Activated CD8-positive, alpha-beta memory T cell treated with anti-CD3 and anti-CD28 coated beads for 24 hours (primary cell): ENCODE measurements around the gene VARS2.
"Not testable (repeated sequence)": the region's sequence is repeated elsewhere in the genome, so short reads cannot be mapped to it uniquely, and the experiment has no call there.

Experiments used
- DNase-seq: peaks from one replicate; pipeline ENCODE4 v3.0.0-alpha.2; 2020

Gene VARS2

DNA sequence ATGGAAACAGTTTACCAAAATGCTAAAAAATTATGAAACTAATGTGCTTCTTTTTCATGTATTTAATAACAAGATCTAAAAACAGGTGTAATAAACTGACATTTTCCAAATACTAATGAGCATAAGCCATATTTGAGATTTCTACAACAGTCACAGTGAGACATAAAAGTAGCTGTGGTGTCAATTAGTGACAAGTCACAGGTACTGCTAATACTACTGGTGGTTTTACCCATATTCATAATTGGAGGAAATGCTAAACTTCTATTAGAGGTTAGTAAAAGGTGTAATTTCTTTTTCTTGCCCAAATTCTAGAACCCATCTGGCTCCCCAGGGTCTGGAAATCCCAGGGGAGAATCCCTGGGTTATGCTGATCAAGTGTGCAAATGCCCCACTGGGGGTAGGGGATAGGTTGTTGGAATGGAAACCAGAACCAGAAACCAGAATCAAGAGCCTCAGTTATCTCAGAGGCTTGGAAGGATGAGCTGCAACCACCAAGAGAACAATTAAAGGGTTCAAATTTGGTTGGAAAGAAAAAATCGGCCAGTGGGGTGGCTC, 13.1 kb upstream of the VARS2 start:
- DNase-seq, result no peak

DNA sequence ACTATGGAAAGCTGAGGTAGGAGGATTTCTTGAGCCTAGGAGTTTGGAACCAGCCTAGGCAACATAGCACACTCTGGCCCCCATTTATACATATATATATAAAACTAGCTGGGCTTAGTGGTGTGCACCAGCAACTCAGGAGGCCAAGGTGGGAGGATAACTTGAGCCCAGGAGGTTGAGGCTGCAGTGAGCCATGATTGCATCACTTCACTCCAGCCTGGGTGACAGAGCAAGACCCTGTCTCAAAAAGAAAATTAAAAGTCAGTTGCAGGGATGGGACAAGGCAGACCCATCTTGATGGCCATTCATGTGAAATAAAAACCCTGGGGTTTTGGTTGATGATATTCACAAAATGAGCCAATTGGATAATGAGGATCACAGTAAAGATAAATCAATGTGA, 12.6 kb upstream of the VARS2 start:
- no peak for DNase-seq

DNA sequence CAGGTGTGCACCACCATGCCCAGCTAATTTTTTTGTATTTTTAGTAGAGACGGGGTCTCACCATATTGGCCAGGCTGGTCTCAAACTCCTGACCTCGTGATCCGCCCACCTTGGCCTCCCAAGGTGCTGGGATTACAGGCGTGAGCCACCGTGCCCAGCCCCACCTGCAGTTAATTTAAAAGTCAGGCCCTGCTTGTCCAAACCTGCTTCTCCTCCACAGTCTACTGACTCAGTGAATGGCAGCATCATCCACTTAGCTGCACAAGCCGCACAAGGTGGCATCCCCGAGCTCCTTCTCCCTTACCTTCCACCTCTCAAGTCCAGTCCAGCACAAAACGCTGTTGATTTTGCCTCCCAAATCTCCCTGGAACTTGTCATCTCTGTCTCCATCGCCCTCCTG, 11.8 kb upstream of the VARS2 start:
- not testable (repeated sequence) for DNase-seq

DNA sequence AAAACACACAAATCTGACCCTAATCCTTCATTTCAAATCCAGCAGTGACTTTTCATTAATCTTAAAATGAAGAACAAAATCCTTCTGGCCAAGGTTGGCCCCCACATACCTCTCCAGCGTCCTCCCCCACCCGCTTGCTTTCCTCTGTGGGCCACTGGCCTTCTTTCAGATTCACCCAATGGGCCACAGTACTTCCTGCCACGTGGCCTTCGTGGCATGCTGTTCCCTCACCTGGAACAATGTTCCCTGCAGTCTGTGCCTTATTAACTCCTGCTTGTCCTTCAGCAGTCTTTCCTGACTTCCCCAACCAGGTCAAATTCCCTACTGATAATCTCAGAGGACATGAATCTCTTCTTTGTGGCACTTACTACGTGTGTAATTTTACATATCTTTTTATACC, 11.3 kb upstream of the VARS2 start:
- DNase-seq, result no peak

DNA sequence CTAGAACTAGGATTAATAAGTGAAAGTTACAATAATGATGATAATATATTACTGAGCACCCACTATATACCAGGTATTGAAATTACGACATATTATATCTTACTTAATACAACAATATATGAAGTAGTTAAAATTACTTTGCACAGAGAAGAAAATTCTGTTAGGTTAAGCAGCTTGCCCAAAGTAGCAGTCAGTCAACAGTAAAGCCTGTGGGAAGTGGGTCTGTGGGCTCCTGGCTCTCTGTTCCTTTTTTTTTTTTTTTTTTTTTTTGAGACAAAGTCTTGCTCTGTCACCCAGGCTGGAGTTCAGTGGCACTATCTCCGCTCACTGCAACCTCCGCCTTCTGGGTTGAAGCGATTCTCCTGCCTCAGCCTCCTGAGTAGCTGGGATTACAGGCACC, 10.8 kb upstream of the VARS2 start:
- no peak for DNase-seq

DNA sequence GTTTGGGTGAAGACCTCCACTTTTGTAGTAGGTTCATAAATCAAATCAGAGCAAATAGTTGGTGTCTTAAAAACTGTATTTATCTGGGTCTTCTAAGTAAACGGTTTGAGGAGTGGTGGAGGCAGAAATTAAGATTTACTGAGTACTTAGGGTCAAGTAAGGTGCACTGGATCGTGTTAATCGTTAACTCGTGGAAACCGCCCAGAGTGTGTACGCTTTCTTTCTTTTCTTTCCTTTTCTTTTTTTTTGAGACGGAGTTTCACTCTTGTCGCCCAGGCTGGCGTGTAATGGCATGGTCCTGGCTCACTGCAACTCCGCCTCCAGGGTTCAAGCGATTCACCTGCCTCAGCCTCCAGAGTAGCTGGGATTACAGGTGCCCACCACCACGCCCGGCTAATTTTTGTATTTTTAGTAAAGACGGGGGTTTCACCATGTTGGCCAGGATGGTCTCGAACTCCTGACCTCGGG, 6.7 kb upstream of the VARS2 start:
- DNase-seq, result not testable (repeated sequence)

DNA sequence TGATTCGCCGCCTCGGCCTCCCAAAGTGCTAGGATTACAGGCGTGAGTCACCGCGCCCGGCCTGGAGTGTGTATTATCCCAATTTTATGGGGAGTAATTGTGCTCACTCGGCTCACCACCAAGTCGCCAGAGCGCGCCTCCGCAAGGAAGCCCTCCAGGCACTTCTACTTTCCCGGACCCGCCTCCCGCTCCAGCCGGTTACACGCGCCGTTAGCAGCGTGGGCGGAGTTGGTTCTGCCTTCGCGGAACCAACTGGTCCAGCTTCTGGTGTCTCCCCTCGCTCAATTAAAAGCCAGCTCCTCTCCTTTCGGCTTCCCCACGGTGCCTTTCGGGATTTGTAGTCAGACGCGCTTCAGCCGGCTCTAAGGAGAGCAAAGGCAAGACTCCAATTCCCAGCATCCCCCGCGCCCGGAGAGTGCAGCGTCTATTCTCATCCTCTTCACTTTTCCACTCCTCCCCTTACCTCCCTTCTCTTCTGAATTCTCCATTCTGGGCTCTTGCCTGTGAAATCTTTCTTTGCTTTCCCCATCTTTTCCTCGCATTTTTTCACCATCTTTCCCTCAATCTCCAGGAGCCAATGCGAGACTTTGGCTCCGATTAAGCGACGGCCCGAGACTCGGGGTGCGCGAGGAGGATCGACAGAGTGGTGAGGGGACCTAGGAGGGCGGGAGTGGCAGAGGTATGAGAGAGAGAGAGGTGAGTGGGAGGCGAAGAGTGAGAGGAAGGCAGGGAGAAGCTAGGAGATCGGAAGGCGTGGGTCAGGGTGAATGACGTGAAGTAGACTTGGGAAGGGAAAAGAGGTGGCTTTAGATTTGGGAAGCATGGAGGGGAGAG, 6.1 kb upstream of the VARS2 start, which contains the start of gene GTF2H4:
GTF2H4 (plus strand) TSS at position 450 of the 834 bp plus-strand sequence.
- DNase-seq, result peak; percentile 95

DNA sequence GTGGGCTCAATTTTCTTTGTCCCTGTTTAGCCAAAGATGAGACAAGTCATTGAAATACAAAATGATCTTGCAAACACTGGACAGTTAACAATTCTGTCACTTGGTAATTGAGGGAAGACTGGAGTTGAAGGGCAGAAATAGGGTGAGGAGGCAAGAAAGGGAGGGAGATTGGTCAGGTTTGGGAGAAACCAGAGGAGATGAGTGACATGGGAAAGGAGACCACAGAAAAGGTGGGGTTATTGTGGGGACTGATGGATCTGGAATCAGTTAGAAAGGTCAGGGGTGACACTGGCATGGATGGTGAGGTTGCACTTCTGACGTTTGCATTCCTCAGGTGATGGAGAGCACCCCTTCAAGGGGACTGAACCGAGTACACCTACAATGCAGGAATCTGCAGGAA, 5.3 kb upstream of the VARS2 start:
- no peak for DNase-seq

DNA sequence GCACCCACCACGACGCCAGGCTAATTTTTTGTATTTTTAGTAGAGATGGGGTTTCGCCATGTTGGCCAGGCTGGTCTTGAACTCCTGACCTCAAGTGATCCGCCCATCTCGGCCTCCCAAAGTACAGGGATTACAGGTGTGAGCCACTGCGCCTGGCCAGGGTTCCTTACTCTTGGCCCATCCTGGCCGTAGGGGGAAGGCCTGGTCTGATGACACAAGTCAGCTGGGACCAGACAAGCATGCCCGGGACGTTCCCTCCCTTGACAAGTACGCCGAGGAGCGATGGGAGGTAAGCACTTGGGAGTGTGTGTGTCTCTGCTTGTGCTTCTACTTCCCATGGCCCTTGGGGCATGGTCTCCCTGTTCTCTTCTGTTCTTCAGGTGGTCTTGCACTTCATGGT, 3.6 kb upstream of the VARS2 start:
- DNase-seq, result not testable (repeated sequence)

DNA sequence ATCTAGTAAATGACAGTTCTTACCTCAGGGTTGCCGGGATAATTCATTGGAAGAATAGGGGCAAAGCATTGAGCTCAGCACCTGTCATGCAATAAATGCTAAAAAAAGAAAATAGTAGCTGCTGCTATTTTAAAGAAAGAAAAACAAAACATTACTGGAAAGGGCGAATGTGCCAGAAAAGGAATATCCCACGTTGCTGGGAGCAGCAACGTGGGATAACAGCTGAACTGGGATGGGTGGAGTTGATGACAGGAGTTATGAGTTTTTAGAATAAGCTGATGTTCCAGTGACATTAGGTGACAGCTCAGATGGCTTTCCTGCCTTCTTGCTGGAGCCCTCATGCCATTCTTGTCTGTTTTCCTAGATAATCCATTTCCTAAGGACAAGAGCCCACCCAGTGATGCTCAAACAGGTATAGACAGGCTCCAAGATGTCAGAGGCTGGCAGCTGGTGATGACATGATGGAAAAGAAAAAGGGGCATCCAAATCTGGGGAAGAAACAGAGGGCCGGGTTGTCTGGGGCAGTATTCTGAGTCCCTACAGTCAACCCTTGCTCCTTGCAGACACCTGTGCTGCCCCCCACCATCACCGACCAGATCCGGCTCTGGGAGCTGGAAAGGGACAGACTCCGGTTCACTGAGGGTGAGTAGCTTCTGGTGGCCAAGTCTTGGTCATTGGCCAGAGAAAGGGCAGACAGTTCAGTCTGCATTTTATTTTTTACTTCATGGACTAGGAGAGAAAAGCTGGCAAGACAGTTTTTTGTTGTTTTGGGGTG, 1.1 kb upstream of the VARS2 start:
- no peak for DNase-seq

DNA sequence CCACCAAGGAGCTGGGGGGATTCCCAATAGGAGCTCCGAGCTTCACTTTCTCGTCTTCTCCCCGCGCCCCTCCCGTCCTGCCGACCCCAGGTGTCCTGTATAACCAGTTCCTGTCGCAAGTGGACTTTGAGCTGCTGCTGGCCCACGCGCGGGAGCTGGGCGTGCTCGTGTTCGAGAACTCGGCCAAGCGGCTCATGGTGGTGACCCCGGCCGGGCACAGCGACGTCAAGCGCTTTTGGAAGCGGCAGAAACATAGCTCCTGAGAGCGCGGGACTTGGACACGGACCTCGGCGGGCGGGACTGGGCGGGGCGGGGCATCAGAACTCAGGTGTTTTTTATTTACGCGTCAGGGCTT, 340 bp upstream of the VARS2 start:
- DNase-seq, result no peak

DNA sequence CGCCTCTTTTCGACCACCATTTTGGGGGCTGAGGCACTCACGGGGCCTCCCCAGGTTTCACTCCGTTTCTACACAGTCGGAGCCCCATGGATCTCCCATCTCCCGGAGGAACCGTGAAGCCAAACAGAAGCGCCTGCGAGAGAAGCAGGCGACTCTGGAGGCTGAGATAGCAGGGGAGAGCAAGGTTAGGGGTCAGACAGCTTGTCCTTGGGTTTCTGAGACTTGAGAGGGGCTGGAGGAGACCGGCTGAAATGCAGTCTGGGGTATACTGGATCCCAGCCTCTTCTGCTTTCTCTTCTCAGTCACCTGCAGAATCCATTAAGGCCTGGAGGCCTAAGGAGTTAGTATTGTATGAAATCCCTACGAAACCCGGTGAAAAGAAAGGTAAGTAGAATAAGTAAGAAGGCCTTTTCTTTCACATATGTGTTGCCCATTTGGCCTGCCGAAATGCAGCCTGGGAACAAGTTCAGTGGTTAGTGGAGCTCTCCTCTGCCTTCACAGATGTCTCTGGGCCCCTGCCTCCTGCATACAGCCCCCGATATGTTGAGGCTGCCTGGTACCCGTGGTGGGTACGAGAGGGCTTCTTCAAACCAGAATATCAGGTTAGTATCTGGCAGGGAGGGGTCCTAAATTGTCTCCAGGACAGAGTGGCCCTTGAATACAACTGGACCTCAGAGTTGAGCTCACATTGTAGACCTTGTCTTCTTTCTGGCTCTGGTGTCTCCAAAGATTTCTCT, 984 bp downstream of the VARS2 start:
- DNase-seq, result peak; percentile 67

DNA sequence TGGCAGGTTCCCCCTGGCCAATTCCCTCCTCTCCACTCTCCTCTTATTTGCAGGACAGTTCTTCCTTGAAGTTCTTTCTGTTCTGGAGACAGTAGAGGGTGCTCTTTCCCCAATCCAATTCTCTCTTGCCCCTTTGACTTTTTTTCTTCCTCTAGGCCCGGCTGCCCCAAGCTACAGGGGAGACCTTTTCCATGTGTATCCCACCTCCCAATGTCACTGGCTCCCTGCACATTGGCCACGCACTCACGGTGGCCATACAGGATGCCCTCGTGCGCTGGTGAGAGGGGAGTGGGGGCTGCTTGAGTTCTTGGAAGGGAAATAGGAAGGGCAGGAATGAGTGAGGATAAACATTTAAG, 1.5 kb downstream of the VARS2 start:
- DNase-seq, result peak; percentile 58

DNA sequence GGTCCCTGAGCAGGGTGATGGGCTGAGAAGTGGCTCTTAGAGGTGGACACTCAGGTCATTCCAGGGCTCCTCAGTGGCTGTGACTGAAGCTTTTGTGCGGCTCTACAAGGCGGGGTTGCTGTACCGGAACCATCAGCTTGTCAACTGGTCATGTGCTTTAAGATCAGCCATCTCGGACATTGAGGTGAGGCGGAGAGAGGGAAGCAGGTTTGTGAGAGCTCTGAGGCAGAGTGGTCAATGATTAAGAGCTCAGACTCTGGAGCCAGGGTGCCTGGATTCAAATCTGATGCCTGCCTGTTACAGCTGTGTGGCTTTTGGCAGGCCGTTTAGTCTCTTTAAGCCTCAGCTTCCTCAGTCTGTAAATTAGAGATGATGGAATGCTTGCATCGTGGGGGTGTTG, 3.0 kb downstream of the VARS2 start:
- DNase-seq, result no peak

DNA sequence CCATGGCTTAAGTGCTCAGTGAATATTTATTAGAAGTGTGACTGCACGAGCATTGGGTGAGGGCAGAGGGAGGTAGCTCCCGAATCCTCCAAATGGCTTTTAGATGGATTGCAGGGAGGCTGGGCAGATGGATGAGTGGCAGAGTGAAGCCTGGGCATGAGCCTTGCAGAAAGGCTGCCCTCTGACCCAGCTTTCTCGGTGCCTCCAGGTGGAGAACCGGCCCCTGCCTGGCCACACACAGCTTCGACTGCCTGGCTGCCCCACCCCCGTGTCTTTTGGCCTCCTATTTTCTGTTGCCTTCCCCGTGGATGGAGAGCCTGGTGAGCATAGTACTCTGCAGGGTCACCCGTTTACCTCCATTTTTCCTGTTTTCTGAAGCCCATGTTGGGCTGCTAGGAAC, 3.4 kb downstream of the VARS2 start:
- no peak for DNase-seq

DNA sequence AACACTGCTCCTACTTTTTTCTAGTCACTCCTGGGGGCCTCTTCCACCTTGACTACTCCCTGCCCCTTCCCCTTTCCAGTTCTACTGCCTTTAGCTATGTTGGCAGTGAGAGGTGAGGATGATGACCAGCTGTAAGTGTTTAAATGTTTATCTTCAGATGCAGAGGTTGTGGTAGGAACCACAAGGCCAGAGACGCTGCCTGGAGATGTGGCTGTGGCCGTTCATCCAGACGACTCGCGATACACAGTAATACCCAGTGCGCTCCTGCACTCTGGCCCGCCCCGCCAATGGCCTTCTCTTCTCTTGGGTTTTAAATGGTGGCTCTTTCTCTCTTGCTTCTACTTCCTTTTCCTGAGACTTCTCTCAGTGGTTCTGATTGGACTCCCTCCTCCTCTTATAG, 4.6 kb downstream of the VARS2 start:
- DNase-seq, result no peak

DNA sequence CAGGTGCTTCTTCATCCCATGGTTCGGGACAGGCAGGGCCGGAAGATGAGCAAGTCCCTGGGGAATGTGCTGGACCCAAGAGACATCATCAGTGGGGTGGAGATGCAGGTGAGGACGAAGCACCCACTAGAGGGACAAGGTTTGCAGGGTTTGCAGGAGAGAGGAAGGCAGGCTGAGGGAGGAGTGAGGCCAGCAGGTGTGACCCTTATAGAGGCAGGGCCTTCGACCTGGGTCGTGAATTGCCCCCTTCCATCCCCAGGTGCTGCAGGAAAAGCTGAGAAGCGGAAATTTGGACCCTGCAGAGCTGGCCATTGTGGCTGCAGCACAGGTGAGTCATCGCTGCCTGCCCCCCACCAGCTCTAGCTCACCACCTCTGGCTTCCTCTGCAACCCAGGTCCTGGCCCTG, 8.4 kb downstream of the VARS2 start:
- DNase-seq, result no peak

DNA sequence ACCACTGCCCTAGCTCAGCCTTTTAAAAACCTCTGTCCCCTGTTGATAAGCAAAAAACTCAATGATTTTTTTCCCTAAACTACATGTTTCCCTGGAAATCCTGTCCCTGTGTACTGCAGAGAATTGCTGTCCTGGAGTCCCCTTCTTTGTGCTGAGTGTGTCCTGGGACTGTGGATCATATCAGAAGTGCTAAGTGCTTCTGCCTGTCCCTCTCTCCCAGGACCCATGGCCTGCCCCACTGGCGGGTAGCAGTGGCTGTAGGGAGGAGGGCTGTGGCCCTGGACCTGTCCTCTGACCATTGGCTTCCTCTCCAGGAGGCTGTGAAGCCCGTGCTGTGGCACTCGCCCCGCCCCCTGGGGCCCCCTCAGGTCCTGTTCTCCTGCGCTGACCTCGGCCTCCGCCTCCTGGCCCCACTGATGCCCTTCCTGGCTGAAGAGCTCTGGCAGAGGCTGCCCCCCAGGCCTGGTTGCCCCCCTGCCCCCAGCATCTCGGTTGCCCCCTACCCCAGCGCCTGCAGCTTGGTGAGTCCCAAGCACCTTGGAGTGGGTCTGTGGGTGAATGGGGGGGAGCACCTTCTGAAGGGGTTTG, 10.1 kb downstream of the VARS2 start:
- DNase-seq, result not testable (repeated sequence)

DNA sequence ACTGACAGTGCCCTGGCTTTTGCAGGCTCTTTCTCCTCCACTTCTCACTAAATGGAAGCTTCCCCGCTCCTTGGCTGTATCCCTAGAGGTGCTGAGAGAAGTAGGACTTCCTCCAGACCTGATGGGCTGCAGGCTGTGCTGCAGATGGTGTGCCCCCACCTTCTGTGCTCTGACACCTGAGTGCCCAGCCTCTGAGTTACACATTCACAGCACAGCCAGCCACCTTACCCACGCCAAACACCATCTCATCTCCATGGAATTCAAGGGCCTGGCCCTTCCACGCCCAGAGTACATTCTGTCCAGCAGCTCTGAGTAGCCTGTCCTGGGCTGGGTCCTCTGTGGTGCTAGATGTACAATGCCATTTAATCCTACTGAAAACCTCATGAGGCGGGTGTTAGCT, 12.6 kb downstream of the VARS2 start:
- no peak for DNase-seq

DNA sequence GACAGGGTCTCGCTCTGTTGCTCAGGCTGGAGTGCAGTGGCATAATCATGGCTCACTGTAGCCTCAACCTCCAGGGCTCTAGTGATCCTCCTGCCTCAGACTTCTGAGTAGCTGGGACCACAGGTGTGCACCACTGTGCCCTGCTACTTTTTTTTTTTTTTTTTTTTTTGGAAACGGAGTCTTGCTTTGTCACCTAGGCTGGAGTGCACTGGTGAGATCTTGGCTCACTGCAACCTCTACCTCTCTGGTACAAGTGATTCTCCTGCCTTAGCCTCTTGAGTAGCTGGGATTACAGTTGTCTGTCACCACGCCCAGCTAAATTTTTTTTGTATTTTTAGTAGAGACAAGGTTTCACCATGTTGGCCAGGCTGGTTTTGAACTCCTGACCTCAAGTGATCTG, 13.0 kb downstream of the VARS2 start:
- not testable (repeated sequence) for DNase-seq

DNA sequence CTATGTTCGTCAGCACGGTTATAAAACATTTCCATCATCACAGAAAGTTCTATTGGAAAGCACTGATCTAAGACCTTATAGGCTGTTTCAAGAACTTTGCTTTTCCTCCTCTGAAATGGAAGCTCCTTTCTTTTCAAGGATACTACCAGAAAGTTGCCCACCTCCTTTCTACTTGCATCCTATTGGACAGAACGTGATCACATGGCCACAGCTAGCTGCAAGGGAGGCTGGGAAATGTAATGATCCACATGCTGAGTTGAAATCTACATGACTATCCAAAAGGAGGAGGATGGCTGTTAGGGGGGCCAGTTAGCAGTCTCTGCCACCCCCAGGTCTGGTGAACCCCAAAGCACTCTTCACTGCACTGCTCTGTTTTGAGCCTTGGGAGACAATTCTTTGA, 14.6 kb downstream of the VARS2 start:
- no peak for DNase-seq

DNA sequence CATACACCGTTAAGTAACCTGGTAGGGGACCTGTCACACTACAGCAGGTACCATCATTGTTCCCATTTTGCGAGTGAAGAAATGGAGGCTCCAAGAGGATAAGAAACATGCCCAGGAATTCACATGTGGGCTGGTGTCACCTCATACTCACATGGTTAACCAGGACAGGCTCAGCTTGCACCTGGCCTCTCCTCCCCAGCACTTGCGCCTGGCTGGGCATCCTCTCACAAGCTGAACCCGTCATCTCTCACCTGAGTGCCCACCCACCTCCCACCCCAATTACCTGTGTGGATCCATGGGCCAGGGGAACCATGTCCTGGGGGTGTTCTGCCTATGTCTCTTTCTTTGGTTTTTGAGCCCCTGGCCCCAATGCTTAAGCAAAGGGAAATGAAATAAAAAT, 16.5 kb downstream of the VARS2 start:
- no peak for DNase-seq

DNA sequence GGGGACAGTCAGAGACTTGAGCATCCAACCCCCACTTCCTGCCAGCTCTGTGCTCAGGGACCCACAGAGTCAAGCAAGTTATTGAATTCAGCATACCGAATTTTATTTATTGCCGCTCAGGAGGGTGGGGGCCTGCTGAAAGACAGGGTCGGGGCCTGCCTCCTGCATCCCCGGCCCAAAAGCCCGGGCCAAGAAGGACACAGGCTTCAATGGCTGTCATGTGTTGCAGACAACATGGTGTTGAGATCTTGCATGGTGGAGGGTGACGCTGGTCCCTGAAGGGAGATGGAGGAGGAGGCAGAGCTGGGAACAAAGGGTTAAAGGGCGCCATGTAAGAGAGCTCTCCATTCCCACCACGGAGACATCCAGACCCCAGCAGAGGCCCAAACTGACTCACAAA, 17.2 kb downstream of the VARS2 start:
- DNase-seq, result no peak
